Endothelial cell (in vitro differentiated cells): ENCODE measurements around the gene ZNF423. TPM values are rescaled to one million over a fixed set of nuclear protein-coding genes. Genes with fewer than 3 reads are reported as not detected.

Experiments used
- DNase-seq: peaks from one replicate; pipeline ENCODE4 v3.0.0; 2021; ENCODE audit warnings: low spot score
- H3K27ac Mint-ChIP-seq: one replicate; pipeline ENCODE4 v1.8.0; 2021; ENCODE audit warnings: mixed read lengths, inconsistent platforms; ENCODE audit not compliant: unreplicated experiment
- H3K27me3 Mint-ChIP-seq: one replicate; pipeline ENCODE4 v1.8.0; 2021; ENCODE audit warnings: mild to moderate bottlenecking, moderate library complexity, mixed read lengths, inconsistent platforms; ENCODE audit not compliant: unreplicated experiment
- H3K36me3 Mint-ChIP-seq: one replicate; pipeline ENCODE4 v1.8.0; 2021; ENCODE audit warnings: mild to moderate bottlenecking, low read depth, mixed read lengths, inconsistent platforms; ENCODE audit not compliant: unreplicated experiment
- H3K4me1 Mint-ChIP-seq: one replicate; pipeline ENCODE4 v1.8.0; 2021; ENCODE audit warnings: mild to moderate bottlenecking, mixed read lengths, inconsistent platforms; ENCODE audit not compliant: unreplicated experiment
- H3K4me3 Mint-ChIP-seq: one replicate; pipeline ENCODE4 v1.8.0; 2021; ENCODE audit warnings: mild to moderate bottlenecking, mixed read lengths, inconsistent platforms; ENCODE audit not compliant: unreplicated experiment
- H3K9me3 Mint-ChIP-seq: one replicate; pipeline ENCODE4 v1.8.0; 2021; ENCODE audit warnings: mixed read lengths, inconsistent platforms; ENCODE audit not compliant: unreplicated experiment
- CTCF ChIP-seq: fragments of 200-600 bp; sonication (generic); IDR thresholded peaks from one replicate; pipeline ENCODE4 v1.5.0; 2021; ENCODE audit warnings: antibody characterized with exemption; ENCODE audit not compliant: unreplicated experiment
- total RNA-seq: library from RNA; stranded (reverse); fragmentation: NEBNext Ultra II Directional; extraction: Animal tissue kit (Norgen Biotek cat#: 25700); gene quantifications from one replicate; pipeline ENCODE4 v1.2.1, GENCODE V29; 2021; ENCODE audit not compliant: unreplicated experiment

The ZNF423 gene
- total RNA-seq, 1 donor from 2014 or later = 44.8 TPM

- Mint-ChIP-seq H3K36me3 (peaks cover 32% of the 10 kb centered on the region), H3K27me3 (peaks cover 3% of the 10 kb centered on the region), H3K4me1 (peaks cover 29% of the 10 kb centered on the region), H3K27ac (no peak overlapping the region), H3K4me3 (no peak overlapping the region), H3K9me3 (no peaks in the 10 kb centered on the region)
- no peak for TF ChIP-seq CTCF
- no peak for DNase-seq
These were observed 135.7 kb downstream of the ZNF423 start for GRCh38 chr16:49720225-49720624.

GRCh38 chr16:49717689-49718088 is 138.2 kb downstream of the ZNF423 start:
- peaks cover 29% of the 10 kb centered on the region for H3K4me1 Mint-ChIP-seq
- TF ChIP-seq CTCF = no peak
- H3K9me3 Mint-ChIP-seq = no peaks in the 10 kb centered on the region
- no peak overlapping the region for H3K4me3 Mint-ChIP-seq
- peaks cover 4% of the 10 kb centered on the region for H3K27me3 Mint-ChIP-seq
- peaks cover 24% of the 10 kb centered on the region for H3K36me3 Mint-ChIP-seq
- no peak overlapping the region for H3K27ac Mint-ChIP-seq
- DNase-seq = no peak

- Mint-ChIP-seq H3K27ac (no peak overlapping the region), H3K27me3 (peaks cover 3% of the 10 kb centered on the region), H3K4me1 (peaks cover 30% of the 10 kb centered on the region), H3K36me3 (peaks cover 24% of the 10 kb centered on the region), H3K9me3 (no peaks in the 10 kb centered on the region), H3K4me3 (no peak overlapping the region)
- DNase-seq = no peak
- no peak for TF ChIP-seq CTCF
These were observed 139.5 kb downstream of the ZNF423 start for GRCh38 chr16:49716339-49716934.

GRCh38 chr16:49713770-49714169 is 142.1 kb downstream of the ZNF423 start:
- Mint-ChIP-seq H3K27me3 (peaks cover 5% of the 10 kb centered on the region), H3K9me3 (no peaks in the 10 kb centered on the region), H3K4me1 (peaks cover 21% of the 10 kb centered on the region), H3K36me3 (peaks cover 15% of the 10 kb centered on the region), H3K4me3 (no peak overlapping the region), H3K27ac (no peak overlapping the region)
- no peak for TF ChIP-seq CTCF
- no peak for DNase-seq

- no peak overlapping the region for H3K4me3 Mint-ChIP-seq
- no peak overlapping the region for H3K27ac Mint-ChIP-seq
- H3K36me3 Mint-ChIP-seq = peaks cover 12% of the 10 kb centered on the region
- peaks cover 5% of the 10 kb centered on the region for H3K27me3 Mint-ChIP-seq
- TF ChIP-seq CTCF = no peak
- H3K4me1 Mint-ChIP-seq = peaks cover 19% of the 10 kb centered on the region
- no peak for DNase-seq
- no peaks in the 10 kb centered on the region for H3K9me3 Mint-ChIP-seq
These were observed 143.4 kb downstream of the ZNF423 start for GRCh38 chr16:49712542-49712941.
